NB4 (cell line): Measurements from ENCODE around the gene DLG2.

Experiments
- CTCF ChIP-seq: IDR thresholded peaks from one replicate; pipeline ENCODE4 v1.5.1; 2012; ENCODE audit warnings: low read depth, low read length
- POLR2A ChIP-seq: IDR thresholded peaks from 2 replicates; pipeline ENCODE4 v1.6.1; 2011; ENCODE audit warnings: mild to moderate bottlenecking; ENCODE audit not compliant: insufficient read length; ENCODE audit errors: extremely low read depth
- TF ChIP-seq, protein P1 (sequence below): IDR thresholded peaks from 2 replicates; pipeline ENCODE4 v1.6.1; 2011; ENCODE audit warnings: low read depth, low read length

- TF ChIP-seq POLR2A (no peak), CTCF (no peak)
- TF ChIP-seq, protein P1, sequence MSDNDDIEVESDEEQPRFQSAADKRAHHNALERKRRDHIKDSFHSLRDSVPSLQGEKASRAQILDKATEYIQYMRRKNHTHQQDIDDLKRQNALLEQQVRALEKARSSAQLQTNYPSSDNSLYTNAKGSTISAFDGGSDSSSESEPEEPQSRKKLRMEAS: no peak
Observed at GRCh38 chr11:85575388-85575787, 51.8 kb downstream of the DLG2 start.
